ENCODE results near the gene BTBD19. TPM values are rescaled to one million over a fixed set of nuclear protein-coding genes. Genes with fewer than 3 reads are reported as not detected.
"Not testable (repeated sequence)": the region's sequence is repeated elsewhere in the genome, so short reads cannot be mapped to it uniquely, and the experiment has no call there.

BTBD19 gene, protein sequence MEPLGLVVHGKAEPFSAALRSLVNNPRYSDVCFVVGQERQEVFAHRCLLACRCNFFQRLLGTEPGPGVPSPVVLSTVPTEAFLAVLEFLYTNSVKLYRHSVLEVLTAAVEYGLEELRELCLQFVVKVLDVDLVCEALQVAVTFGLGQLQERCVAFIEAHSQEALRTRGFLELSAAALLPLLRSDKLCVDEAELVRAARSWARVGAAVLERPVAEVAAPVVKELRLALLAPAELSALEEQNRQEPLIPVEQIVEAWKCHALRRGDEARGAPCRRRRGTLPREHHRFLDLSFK
- total RNA-seq (2022): 0.53 and 1.6 TPM in 2 replicates
- percentile 32 among the genes with signal in this experiment for Bru-seq, nascent RNA
- BruChase-seq, experiment 1, labeled RNA remaining after a 2-hour chase: percentile 32 among the genes with signal in this experiment
- BruChase-seq, experiment 2, labeled RNA remaining after a 6-hour chase: percentile 45 among the genes with signal in this experiment
- long read RNA-seq: 0 reads

DNA sequence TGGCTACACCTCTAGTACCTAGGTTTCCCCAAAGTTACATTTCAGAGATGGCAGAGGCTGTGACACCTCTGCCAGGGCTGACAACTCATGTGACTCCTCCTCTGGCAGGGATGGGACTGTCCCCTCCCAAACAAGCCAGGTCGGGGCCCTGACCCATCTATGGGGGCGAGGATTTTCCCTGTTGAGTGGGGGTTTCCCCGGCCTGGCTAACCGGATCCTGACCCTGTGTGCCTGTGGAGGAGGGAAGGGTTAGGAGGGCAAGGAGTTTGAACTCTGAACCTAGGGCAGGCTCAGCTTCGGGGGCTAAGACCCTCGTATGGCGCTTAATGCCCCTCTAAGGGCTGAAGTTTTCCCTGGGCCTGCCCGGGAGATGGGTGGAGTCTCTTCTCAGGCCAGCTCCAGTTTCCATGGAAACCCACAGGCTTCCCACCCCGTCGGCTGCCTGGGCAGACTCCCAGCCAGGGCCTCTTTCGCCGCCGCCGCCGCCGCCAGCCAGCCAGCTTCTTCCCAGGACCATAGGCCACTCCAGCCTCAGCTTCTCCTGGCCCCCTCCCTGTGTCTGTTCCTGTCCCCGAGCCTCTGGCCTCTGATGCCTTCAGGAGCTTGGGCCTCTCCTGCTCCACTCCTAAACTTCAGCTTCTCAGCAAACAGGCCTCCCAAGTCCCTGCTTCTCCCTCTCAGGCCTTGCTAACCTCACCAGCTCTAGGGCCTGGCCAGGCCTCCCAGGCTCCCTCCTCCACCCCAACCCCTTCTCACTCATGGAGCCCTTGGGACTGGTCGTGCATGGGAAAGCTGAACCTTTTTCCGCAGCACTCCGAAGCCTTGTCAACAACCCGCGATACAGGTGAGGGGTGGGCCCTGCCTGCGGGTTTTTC is at the start of gene BTBD19:
BTBD19 (plus strand) TSS at position 461 of the 875 bp plus-strand sequence; CDS start at position 759, 298 bp downstream.
- no peaks in the 10 kb centered on the region for H3K36me3 ChIP-seq (ENCODE audit: control insufficient read depth, insufficient read depth, low read length)
- TF ChIP-seq, protein P1, sequence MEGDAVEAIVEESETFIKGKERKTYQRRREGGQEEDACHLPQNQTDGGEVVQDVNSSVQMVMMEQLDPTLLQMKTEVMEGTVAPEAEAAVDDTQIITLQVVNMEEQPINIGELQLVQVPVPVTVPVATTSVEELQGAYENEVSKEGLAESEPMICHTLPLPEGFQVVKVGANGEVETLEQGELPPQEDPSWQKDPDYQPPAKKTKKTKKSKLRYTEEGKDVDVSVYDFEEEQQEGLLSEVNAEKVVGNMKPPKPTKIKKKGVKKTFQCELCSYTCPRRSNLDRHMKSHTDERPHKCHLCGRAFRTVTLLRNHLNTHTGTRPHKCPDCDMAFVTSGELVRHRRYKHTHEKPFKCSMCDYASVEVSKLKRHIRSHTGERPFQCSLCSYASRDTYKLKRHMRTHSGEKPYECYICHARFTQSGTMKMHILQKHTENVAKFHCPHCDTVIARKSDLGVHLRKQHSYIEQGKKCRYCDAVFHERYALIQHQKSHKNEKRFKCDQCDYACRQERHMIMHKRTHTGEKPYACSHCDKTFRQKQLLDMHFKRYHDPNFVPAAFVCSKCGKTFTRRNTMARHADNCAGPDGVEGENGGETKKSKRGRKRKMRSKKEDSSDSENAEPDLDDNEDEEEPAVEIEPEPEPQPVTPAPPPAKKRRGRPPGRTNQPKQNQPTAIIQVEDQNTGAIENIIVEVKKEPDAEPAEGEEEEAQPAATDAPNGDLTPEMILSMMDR (IDR thresholded peaks at IDR 0.05; ENCODE audit: insufficient read depth in 1 of 2, low read depth in 1 of 2, low read length in 1 of 2, severe bottlenecking in 1 of 2, unreplicated experiment in 1 of 2): no peak
- no peak within 1 kb of the TSS for H3K4me3 ChIP-seq (ENCODE audit: low read depth, low read length)
- peaks cover 19% of the 10 kb centered on the region for H3K36me3 Mint-ChIP-seq (ENCODE audit: insufficient read depth, unreplicated experiment)
- H3K4me3 Mint-ChIP-seq (ENCODE audit: unreplicated experiment): peak within 1 kb of the TSS; percentile 53
- H3K9me3 ChIP-seq: no peaks in the 10 kb centered on the region
- DNase-seq: peak in 1 of 2 experiments; percentile 34
- H3K9me3 Mint-ChIP-seq (ENCODE audit: unreplicated experiment): no peaks in the 10 kb centered on the region
- CTCF ChIA-PET: interaction anchor here (0.9 to 1.9 kb wide), 3 partner anchors 8 to 17 kb away, joined by 3 to 13 read pairs (median 6); partner anchors contain the start of gene PLK3
- H3K4me1 ChIP-seq: peaks cover 45% of the 10 kb centered on the region
- no peaks in the 10 kb centered on the region for H3K27me3 Mint-ChIP-seq (ENCODE audit: insufficient read depth, unreplicated experiment)
- H3K4me1 Mint-ChIP-seq (ENCODE audit: low read depth, unreplicated experiment): peaks cover 18% of the 10 kb centered on the region
- POLR2A ChIA-PET: interaction anchor here (0.5 to 2.7 kb wide), 5 partner anchors 8 to 495 kb away, joined by 3 to 25 read pairs (median 6); partner anchors contain the start of genes PLK3 and RPS8
- no TSS peak for BruUV-seq (replicated peaks)
- peak within 1 kb of the TSS; percentile 99 for H3K27ac Mint-ChIP-seq (ENCODE audit: unreplicated experiment)
- intact Hi-C loops (cut with micrococcal nuclease; ENCODE audit: unreplicated experiment): no loop called here
- no peaks in the 10 kb centered on the region for H3K27me3 ChIP-seq (replicated peaks; ENCODE audit: control insufficient read depth, insufficient read depth, low read length)

DNA sequence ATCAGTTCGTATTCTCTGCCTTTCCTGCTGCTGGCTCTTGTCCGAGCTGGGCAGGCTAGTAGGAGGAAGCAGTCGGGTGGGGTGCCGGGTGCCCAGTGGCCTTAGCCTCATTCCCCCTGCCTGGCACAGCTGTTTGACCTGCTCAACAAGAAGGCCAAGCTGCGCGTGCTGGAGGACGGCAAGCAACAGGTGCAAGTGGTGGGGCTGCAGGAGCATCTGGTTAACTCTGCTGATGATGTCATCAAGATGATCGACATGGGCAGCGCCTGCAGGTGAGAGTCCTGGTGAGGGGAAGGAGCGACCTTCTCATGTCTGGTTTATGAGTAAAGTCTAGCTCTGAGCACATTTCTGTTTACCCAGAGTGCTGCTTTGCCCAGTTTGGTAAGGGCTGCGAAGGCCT is 49.2 kb upstream of the BTBD19 start:
- TF ChIP-seq, protein P1 (IDR thresholded peaks at IDR 0.05; ENCODE audit: insufficient read depth in 1 of 2, low read depth in 1 of 2, low read length in 1 of 2, severe bottlenecking in 1 of 2, unreplicated experiment in 1 of 2): no peak
- intact Hi-C loops (cut with micrococcal nuclease; ENCODE audit: unreplicated experiment): no loop called here
- BruUV-seq (replicated peaks): no TSS peak
- Histone ChIP-seq H3K36me3 (ENCODE audit: control insufficient read depth, insufficient read depth, low read length) (peaks cover 4% of the 10 kb centered on the region), H3K4me3 (ENCODE audit: low read depth, low read length) (no peak overlapping the region), H3K4me1 (no peaks in the 10 kb centered on the region), H3K9me3 (no peaks in the 10 kb centered on the region), H3K27me3 (replicated peaks; ENCODE audit: control insufficient read depth, insufficient read depth, low read length) (no peaks in the 10 kb centered on the region)
- H3K4me3 Mint-ChIP-seq (ENCODE audit: unreplicated experiment): no peak overlapping the region
- CTCF ChIA-PET: no interaction called here
- no peaks in the 10 kb centered on the region for H3K9me3 Mint-ChIP-seq (ENCODE audit: unreplicated experiment)
- DNase-seq: no peak
- no peak overlapping the region for H3K27ac Mint-ChIP-seq (ENCODE audit: unreplicated experiment)
- H3K36me3 Mint-ChIP-seq (ENCODE audit: insufficient read depth, unreplicated experiment): peaks cover 67% of the 10 kb centered on the region
- H3K4me1 Mint-ChIP-seq (ENCODE audit: low read depth, unreplicated experiment): no peaks in the 10 kb centered on the region
- H3K27me3 Mint-ChIP-seq (ENCODE audit: insufficient read depth, unreplicated experiment): no peaks in the 10 kb centered on the region
- POLR2A ChIA-PET: no interaction called here

DNA sequence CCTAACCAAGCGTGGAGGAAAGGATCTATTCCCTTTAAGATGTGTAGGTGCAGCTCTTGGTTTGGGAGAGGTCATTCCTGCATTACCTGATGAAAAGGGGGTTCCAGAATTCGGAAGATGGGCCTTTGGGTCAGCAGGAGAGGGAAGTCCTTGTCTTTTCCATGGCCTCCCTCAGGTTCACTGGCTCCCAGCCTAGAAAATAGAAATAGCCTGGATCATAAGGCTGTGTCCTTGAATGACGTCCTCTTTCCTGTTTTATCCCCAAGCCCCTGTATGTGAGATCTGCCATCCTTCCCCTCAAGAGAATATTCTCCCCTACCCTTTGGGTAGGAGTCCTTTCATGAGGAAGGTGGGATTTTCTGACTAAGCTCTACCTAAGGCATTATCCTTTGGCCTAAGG is 47.4 kb upstream of the BTBD19 start:
- no peaks in the 10 kb centered on the region for H3K9me3 Mint-ChIP-seq (ENCODE audit: unreplicated experiment)
- no peaks in the 10 kb centered on the region for H3K4me1 Mint-ChIP-seq (ENCODE audit: low read depth, unreplicated experiment)
- TF ChIP-seq, protein P1 (IDR thresholded peaks at IDR 0.05; ENCODE audit: insufficient read depth in 1 of 2, low read depth in 1 of 2, low read length in 1 of 2, severe bottlenecking in 1 of 2, unreplicated experiment in 1 of 2): no peak
- no peak overlapping the region for H3K4me3 Mint-ChIP-seq (ENCODE audit: unreplicated experiment)
- intact Hi-C loops (cut with micrococcal nuclease; ENCODE audit: unreplicated experiment): no loop called here
- no peaks in the 10 kb centered on the region for H3K27me3 Mint-ChIP-seq (ENCODE audit: insufficient read depth, unreplicated experiment)
- H3K36me3 Mint-ChIP-seq (ENCODE audit: insufficient read depth, unreplicated experiment): peaks cover 52% of the 10 kb centered on the region
- no peaks in the 10 kb centered on the region for H3K27me3 ChIP-seq (replicated peaks; ENCODE audit: control insufficient read depth, insufficient read depth, low read length)
- H3K4me3 ChIP-seq (ENCODE audit: low read depth, low read length): no peak overlapping the region
- H3K9me3 ChIP-seq: no peaks in the 10 kb centered on the region
- H3K4me1 ChIP-seq: no peaks in the 10 kb centered on the region
- DNase-seq: no peak
- BruUV-seq (replicated peaks): no TSS peak
- ChIA-PET POLR2A (no interaction called here), CTCF (no interaction called here)
- H3K27ac Mint-ChIP-seq (ENCODE audit: unreplicated experiment): no peak overlapping the region
- peaks cover 2% of the 10 kb centered on the region for H3K36me3 ChIP-seq (ENCODE audit: control insufficient read depth, insufficient read depth, low read length)

DNA sequence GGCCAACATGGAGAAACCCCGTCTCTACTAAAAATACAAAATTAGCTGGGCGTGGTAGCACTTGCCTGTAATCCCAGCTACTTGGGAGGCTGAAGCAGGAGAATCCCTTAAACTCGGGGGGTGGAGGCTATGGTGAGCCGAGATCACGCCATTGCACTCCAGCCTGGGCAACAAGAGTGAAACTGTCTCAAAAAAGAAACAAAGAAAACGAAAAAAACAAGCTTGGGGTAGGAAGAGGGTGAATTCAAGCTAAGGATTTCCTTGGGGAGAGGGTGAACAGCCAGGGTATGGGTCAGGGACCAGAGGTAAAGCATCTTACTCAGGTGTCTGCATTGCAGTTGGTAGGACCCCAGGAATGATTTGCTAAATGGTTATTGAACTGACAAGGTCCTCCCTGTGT is 41.9 kb upstream of the BTBD19 start:
- DNase-seq; intact Hi-C loops (cut with micrococcal nuclease; ENCODE audit: unreplicated experiment); H3K27ac Mint-ChIP-seq (ENCODE audit: unreplicated experiment); CTCF ChIA-PET; H3K4me3 Mint-ChIP-seq (ENCODE audit: unreplicated experiment); H3K4me1 ChIP-seq; BruUV-seq (replicated peaks); H3K4me3 ChIP-seq (ENCODE audit: low read depth, low read length); H3K36me3 ChIP-seq (ENCODE audit: control insufficient read depth, insufficient read depth, low read length); H3K9me3 ChIP-seq; H3K27me3 Mint-ChIP-seq (ENCODE audit: insufficient read depth, unreplicated experiment); H3K9me3 Mint-ChIP-seq (ENCODE audit: unreplicated experiment); POLR2A ChIA-PET; H3K27me3 ChIP-seq (replicated peaks; ENCODE audit: control insufficient read depth, insufficient read depth, low read length); H3K4me1 Mint-ChIP-seq (ENCODE audit: low read depth, unreplicated experiment): not testable (repeated sequence)
- H3K36me3 Mint-ChIP-seq (ENCODE audit: insufficient read depth, unreplicated experiment): peaks cover 26% of the 10 kb centered on the region

Data from Caco-2 (cell line).